Neural cell (in vitro differentiated cells): ENCODE measurements around the gene ZFP64. TPM values are rescaled to one million over a fixed set of nuclear protein-coding genes. Genes with fewer than 3 reads are reported as not detected.

Experiments used
- H2AFZ ChIP-seq: fragments of 200-600, 300-800 bp; sonication (generic), shearing (Covaris generic); 2 replicates; pipeline ENCODE4 v1.6.0; 2014; ENCODE audit warnings: low read depth, mild to moderate bottlenecking, antibody characterized with exemption, low read length, moderate library complexity
- H3F3A ChIP-seq: fragments of 200-600 bp; shearing (Covaris generic); 2 replicates; pipeline ENCODE4 v1.6.1; 2016; ENCODE audit warnings: mild to moderate bottlenecking, moderate library complexity, mixed read lengths, antibody characterized with exemption, low read length; ENCODE audit not compliant: insufficient read depth, poor library complexity, severe bottlenecking
- H3K27ac ChIP-seq: fragments of 200-600, 300-800 bp; sonication (generic), shearing (Covaris generic); 2 replicates; pipeline ENCODE4 v1.5.1; 2014; ENCODE audit warnings: mild to moderate bottlenecking, low read length, moderate library complexity
- H3K27me3 ChIP-seq: fragments of 300-800, 200-600 bp; sonication (generic), shearing (Covaris generic); 2 replicates; pipeline ENCODE4 v1.6.0; 2014; ENCODE audit warnings: mild to moderate bottlenecking, low read depth, low read length, moderate library complexity; ENCODE audit not compliant: insufficient read depth
- H3K36me3 ChIP-seq: fragments of 300-800, 200-600 bp; sonication (generic), shearing (Covaris generic); 2 replicates; pipeline ENCODE4 v1.5.1; 2014; ENCODE audit warnings: mild to moderate bottlenecking, antibody characterized with exemption, low read length, moderate library complexity; ENCODE audit not compliant: insufficient read depth
- H3K4me2 ChIP-seq: fragments of 300-800, 200-600 bp; sonication (generic), shearing (Covaris generic); 2 replicates; pipeline ENCODE4 v1.6.0; 2014; ENCODE audit warnings: mild to moderate bottlenecking, low read length
- H3K4me3 ChIP-seq: fragments of 300-800, 200-600 bp; sonication (generic), shearing (Covaris generic); 2 replicates; pipeline ENCODE4 v1.5.1; 2014; ENCODE audit warnings: mild to moderate bottlenecking, low read length, moderate library complexity
- H3K79me2 ChIP-seq: fragments of 200-600 bp; shearing (Covaris generic); replicated peaks from 2 replicates; pipeline ENCODE4 v1.6.0; 2014; ENCODE audit warnings: mild to moderate bottlenecking, low read length, moderate library complexity; ENCODE audit not compliant: insufficient read depth
- H3K9ac ChIP-seq: fragments of 300-800, 200-600 bp; sonication (generic), shearing (Covaris generic); 2 replicates; pipeline ENCODE4 v1.6.1; 2016; ENCODE audit warnings: mild to moderate bottlenecking, low read length, mixed read lengths
- H3K9me2 ChIP-seq: fragments of 200-600 bp; shearing (Covaris generic); 2 replicates; pipeline ENCODE4 v1.6.1; 2016; ENCODE audit warnings: mild to moderate bottlenecking, low read length, mixed read lengths; ENCODE audit not compliant: insufficient read depth
- H3K9me3 ChIP-seq: fragments of 200-600, 300-800 bp; sonication (generic), shearing (Covaris generic); 2 replicates; pipeline ENCODE4 v1.6.1; 2016; ENCODE audit warnings: mild to moderate bottlenecking, mixed run types, low read length, moderate library complexity, mixed read lengths
- H4K20me1 ChIP-seq: fragments of 200-600 bp; shearing (Covaris generic); 2 replicates; pipeline ENCODE4 v1.6.1; 2016; ENCODE audit warnings: mild to moderate bottlenecking, mixed run types; ENCODE audit not compliant: insufficient read depth
- CTCF ChIP-seq: fragments of 450-650 bp; IDR thresholded peaks from 2 replicates; pipeline ENCODE4 v1.5.1; 2014; ENCODE audit warnings: antibody characterized with exemption, mild to moderate bottlenecking, moderate library complexity; ENCODE audit not compliant: poor library complexity, severe bottlenecking
- EP300 ChIP-seq: fragments of 450-650 bp; conservative IDR thresholded peaks from 2 replicates; pipeline ENCODE4 v1.6.1; 2014; ENCODE audit warnings: antibody characterized with exemption, mild to moderate bottlenecking, moderate library complexity; ENCODE audit not compliant: poor library complexity, severe bottlenecking
- EZH2 ChIP-seq: fragments of 200-600, 300-800 bp; shearing (Covaris generic), sonication (generic); IDR thresholded peaks from 2 replicates; pipeline ENCODE4 v1.6.1; 2014; ENCODE audit warnings: antibody characterized with exemption, low read length, borderline replicate concordance, mild to moderate bottlenecking; ENCODE audit not compliant: insufficient read depth, poor library complexity, severe bottlenecking
- MXI1 ChIP-seq: fragments of 450-650 bp; conservative IDR thresholded peaks from 2 replicates; pipeline ENCODE4 v1.6.1; 2014; ENCODE audit warnings: antibody characterized with exemption, mild to moderate bottlenecking; ENCODE audit not compliant: poor library complexity, severe bottlenecking
- POLR2AphosphoS5 ChIP-seq: IDR thresholded peaks from 2 replicates; pipeline ENCODE4 v1.6.1; 2012
- RAD21 ChIP-seq: fragments of 450-650 bp; conservative IDR thresholded peaks from 2 replicates; pipeline ENCODE4 v1.6.1; 2014; ENCODE audit warnings: antibody characterized with exemption, mild to moderate bottlenecking, moderate library complexity
- REST ChIP-seq: IDR thresholded peaks from 2 replicates; pipeline ENCODE4 v1.6.1; 2012; ENCODE audit warnings: borderline replicate concordance
- SMC3 ChIP-seq: fragments of 450-650 bp; conservative IDR thresholded peaks from 2 replicates; pipeline ENCODE4 v1.6.1; 2014; ENCODE audit warnings: antibody characterized with exemption, mild to moderate bottlenecking, moderate library complexity; ENCODE audit not compliant: poor library complexity
- TAF1 ChIP-seq: IDR thresholded peaks from 2 replicates; pipeline ENCODE4 v1.6.1; 2012; ENCODE audit warnings: low read depth
- polyA plus RNA-seq: library from polyadenylated mRNA; depleted of rRNA; stranded (reverse); fragments of >200 nt; gene quantifications from 2 replicates; pipeline ENCODE4 v1.2.3, GENCODE V29; 2014

ZFP64 gene
- polyA plus RNA-seq, 1 donor from 2014 or later, result 4.7 TPM

GRCh38 chr20:52127309-52127708 is 64.3 kb downstream of the ZFP64 start:
- Histone ChIP-seq H3K4me3 (no peak overlapping the region), H4K20me1 (no peaks in the 10 kb centered on the region), H3K79me2 (no peaks in the 10 kb centered on the region), H3K4me2 (no peak overlapping the region), H3F3A (no peaks in the 10 kb centered on the region), H2AFZ (no peak overlapping the region), H3K36me3 (no peaks in the 10 kb centered on the region), H3K27ac (no peak overlapping the region), H3K9ac (no peak overlapping the region), H3K27me3 (no peaks in the 10 kb centered on the region), H3K9me3 (no peaks in the 10 kb centered on the region), H3K9me2 (no peaks in the 10 kb centered on the region)
- TF ChIP-seq EP300 (no peak), MXI1 (no peak), POLR2AphosphoS5 (no peak), EZH2 (no peak), TAF1 (no peak), REST (no peak), SMC3 (no peak), RAD21 (no peak), CTCF (no peak)

- no peak overlapping the region for H3K4me2 ChIP-seq
- H3K9me2 ChIP-seq, result no peaks in the 10 kb centered on the region
- no peaks in the 10 kb centered on the region for H3K9me3 ChIP-seq
These were observed 66.8 kb downstream of the ZFP64 start for GRCh38 chr20:52124821-52125220.

More at GRCh38 chr20:52124821-52125220, 66.8 kb downstream of the ZFP64 start:
- Histone ChIP-seq H3K36me3 (no peaks in the 10 kb centered on the region), H3K27ac (no peak overlapping the region), H3F3A (no peaks in the 10 kb centered on the region), H2AFZ (no peak overlapping the region), H4K20me1 (no peaks in the 10 kb centered on the region), H3K9ac (no peak overlapping the region), H3K4me3 (no peak overlapping the region), H3K27me3 (no peaks in the 10 kb centered on the region), H3K79me2 (no peaks in the 10 kb centered on the region)
- TF ChIP-seq SMC3 (no peak), RAD21 (no peak), MXI1 (no peak), CTCF (no peak), EP300 (no peak)
